Activated T-cell treated with anti-CD3 and anti-CD28 coated beads for 48 hours (primary cell): ENCODE data around the gene SNX33.
"Not testable (repeated sequence)": the region's sequence is repeated elsewhere in the genome, so short reads cannot be mapped to it uniquely, and the experiment has no call there.

Experiments used
- DNase-seq: peaks from one replicate; pipeline ENCODE4 v3.0.0-alpha.2; 2020; ENCODE audit warnings: low read depth

SNX33 gene

DNA sequence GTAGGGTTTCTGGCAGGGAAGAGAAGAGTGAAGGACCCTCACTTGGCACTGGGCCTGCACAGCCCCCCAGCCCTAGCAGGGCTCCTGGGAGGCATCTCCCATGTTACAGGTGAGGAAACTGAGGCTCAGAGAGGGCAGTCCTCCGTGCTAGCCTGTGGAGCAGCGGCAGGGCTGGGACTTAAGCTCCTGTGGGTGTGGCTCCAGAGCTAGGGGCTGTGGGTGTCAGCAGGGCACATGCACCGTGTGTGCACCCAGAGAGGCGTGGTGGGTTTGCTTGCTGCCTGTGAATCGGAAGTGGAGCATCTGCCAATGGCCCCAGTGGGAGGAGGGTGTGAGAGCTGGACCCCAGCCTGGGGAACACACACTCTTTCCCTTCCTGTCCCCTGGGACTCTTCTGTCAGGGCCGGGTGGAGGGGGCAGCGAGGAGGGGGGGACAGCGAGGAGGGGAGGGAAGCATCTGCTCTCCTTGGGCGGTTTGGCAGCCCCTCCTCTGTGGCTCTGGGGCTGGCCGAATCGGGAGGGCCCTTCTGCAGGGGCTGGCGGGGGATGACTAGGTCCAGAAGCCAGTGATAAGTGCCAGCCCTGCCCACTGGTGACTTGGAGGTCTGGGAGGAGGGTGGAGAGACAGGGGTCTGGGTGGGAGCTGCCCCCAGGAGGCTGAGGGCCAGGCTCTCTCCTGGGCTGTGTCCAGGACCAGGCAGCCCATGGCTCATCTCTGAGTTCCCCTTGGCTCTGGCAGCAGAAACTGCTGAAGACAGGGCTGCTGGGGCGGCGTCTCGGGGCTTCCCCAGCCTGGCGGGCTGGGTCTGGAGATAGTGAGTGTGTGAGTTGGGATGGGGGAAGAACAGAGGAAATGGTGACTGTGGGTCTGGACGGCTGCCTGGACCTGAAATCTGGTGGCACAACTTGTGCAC is 52.5 kb downstream of the SNX33 start:
- DNase-seq, result peak; percentile 12

DNA sequence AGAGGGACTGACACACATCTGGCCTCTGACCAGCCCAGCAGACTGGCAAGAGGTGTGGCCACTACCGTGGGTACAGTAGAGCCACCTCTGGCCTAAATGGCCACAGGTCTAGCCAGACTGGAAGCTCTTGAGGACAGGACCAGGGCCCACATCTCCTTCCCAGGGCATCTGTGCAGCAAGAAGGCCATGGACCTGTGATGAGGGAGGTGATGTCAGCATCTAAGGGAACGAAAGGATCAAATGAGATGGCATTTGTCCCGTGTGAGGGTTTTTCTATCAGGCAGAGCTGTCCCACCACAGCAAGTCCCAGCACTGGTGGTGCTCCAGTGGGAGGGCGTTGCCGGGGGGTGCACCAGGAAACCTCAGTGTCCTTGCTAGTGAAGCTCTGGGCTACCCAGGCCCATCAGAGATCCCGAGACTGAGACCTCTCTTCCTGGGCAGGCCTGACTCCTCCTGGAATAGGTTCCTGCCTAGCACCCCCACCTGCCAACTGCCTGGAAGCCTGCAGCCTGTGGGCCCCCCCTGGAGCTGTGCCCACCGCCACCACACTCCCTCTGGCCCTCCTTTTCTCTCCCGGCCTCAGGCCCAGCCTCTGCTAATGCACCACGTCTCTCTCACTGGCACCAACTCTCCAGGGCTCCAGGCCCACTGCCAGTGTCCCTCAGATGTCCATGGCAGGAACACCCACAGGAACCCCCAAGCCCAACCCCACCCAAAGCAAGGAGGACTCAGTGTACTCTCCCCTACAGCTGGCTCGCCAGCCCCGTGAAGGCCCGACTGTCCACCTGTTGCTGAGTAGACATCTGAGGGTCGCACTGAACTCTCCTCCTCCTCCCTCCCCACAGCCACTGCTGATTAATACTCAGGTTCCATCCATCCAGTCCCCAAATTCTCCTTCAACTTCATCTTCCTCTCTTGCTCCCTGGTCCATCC is 53.6 kb downstream of the SNX33 start:
- not testable (repeated sequence) for DNase-seq

DNA sequence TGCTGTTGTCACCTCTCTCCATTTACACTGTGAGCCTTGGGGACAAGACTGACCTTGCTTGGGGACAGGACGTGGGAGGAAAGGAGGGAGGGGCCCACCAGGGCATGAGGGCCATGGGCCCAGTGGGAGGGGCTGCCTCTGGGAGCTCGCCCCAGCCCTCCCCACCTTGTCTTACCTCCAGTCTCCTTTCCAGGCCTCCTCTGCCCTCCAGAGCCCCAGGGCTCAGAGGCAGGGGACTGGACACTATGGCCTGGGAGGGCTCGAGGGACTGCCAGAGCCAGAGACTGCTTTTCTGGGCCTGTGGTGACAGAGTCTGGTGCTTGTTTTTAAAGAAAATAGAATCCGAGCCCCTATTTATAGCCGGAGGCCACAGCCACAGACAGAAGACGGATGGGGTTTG is 54.7 kb downstream of the SNX33 start:
- DNase-seq, result no peak

DNA sequence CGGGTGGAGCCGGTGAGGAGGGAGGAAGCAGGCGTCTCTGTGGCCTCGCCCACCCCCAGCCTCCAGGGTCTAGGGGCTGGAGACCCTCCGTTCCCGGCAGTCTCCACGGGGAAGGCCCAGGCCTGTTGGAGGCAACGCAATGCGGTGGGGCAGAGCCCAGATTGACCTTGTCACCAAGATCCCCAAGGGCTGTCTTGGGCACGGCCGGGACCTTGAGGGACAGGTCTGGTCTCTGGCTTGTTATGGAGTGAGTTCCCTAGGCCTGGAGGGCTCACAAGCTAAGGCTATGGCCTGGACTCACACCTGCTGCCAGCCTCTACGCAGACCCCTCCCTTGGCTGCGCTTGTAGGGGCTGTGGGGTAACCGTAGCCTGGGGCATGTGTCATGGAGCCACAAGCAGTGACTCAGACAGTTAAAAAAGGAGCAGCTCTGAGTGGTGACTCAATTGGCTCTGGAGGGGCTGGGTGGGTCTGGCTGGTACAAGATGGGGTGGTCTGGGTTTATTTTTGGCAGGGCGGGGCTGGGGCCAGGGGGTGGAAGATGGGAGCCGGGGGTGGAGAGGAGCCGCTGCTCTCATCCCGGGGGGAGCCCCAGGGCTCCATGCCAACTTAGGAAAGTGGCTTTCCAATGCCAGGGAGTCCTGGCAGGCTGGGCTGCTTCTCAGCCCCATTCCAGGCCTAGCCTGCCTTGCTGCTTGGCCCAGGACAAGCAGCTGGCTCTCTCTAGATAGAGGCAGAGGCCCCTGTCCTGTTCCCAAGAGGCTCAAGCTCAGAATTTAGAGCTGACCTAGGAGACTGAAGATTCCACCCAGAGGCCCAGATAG is 55.9 kb downstream of the SNX33 start:
- DNase-seq, result not testable (repeated sequence)

DNA sequence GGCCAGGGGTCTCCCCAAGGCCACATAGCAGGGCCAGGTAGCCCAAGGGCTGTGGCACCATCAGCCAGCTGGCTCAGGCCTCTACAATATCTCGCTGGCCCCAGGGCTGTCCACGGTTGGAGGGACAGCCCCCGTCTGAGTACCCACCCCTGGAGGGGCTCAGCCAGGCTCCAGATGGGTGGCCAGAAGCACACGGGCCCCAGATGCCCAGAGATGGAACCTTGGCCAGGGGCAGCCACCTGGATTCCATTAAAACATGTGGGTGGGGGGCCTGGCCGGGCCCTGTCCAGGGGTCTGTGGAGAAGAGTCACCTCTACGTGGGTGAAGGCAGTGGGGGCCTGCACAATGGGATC is 56.5 kb downstream of the SNX33 start:
- no peak for DNase-seq

DNA sequence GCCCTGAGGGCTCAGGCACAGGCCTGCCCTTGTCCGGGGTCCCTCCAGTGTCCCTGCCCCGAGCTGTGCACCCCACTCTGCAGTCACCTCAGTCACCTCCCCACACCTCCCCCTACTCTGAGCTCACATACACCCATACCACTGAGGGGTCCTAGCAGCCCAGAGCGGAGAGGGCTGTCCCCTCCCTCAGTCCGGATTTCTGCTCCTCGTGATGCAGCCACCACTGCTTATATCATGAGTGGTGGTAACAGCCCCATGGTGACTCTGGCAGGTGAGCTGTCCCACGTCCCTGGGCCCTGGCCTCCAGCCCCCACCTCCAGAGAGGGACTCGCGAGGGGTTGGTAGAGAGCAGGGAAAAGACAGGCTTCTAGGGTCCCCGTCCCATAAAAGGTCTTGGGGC is 56.9 kb downstream of the SNX33 start:
- no peak for DNase-seq

DNA sequence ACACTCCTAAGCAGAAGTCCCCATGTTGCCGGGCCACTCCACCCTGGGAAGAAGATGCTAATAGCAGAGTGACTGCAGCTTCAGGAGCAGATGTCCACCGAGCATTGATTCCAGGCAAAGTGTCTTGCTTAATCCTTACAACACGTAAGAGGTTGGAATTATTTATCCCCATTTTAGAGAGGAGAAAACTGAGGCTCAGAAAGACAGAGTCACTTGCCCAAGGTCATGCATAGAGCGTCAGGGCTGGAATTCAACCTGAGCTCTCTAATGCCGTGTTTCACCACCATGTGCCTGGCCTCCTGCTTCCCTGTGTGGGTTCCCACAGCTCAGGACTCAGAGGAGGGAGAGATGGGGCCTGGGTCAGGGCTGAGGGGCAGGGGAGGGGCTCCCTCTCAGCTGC is 57.7 kb downstream of the SNX33 start:
- DNase-seq, result not testable (repeated sequence)

DNA sequence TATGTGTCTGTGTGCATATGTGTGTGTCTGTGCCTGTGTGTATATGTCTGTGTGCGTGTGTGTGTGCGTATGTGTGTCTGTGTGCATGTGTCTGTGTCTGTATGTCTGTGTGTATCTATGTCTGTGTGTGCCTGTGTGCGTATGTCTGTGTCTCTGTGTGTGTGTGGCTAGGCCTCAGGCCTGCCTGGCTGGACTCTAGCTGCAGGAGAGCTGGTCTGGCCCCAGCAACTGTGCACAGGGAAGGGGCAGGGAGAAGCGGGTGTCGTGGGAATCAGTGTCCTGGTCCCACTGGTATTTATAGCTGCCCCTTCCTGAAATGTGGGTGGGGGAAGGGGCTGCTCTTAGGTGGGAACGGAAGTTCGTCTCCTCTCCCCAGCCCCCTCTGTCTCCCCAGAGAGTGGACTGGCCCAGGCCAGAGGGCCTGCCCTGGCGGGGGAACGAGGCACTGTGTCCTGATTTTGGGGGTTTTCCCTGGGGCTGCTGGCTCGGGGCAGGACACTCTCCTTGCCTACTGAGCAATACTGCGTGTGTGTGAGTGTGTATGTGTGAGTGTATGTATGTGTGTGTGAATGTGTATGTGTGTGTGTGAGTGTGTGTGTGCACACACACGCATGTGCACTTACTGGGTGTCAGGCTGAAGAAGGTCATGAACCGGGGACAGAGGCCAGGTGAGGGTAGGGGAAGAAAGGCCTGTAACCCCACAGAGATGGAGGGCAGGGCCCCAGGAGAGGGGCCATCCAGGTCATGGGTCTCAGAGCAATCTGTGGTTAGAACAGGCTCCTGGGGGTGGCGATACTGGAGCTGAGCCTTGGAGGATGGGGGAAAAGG is 58.4 kb downstream of the SNX33 start:
- no peak for DNase-seq

DNA sequence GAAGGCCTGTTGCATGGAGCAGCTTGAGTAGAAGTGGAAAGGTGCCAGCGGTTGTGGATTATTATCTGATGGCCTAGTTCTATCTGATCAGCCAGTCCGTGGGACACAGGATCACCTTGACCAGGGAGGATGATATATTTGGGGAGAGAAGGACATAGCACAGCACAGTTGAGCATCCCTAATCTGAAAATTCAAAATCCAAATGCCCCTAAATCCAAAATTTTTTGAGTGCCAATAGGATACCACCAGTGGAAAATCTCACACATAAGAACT is 58.9 kb downstream of the SNX33 start:
- no peak for DNase-seq

DNA sequence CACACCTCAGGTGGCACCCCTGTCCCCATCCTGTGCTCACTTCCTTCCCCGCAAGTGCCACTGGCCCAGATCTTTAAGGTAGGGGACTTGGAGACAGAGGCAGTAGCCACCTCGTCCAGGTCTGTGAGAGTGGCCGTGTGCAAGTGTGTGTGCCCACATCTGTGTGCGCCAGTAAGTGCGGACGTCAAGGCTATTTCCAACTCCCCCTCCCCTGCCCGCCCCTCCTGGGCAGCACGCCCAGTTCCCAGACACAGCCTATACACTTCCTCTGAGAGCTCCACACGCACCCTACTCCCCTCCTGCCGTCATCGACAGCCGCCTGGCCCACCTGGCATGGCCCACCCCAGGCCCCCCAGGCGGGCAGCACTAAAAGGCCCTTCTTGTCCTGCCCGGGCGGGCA is 61.7 kb downstream of the SNX33 start:
- not testable (repeated sequence) for DNase-seq

DNA sequence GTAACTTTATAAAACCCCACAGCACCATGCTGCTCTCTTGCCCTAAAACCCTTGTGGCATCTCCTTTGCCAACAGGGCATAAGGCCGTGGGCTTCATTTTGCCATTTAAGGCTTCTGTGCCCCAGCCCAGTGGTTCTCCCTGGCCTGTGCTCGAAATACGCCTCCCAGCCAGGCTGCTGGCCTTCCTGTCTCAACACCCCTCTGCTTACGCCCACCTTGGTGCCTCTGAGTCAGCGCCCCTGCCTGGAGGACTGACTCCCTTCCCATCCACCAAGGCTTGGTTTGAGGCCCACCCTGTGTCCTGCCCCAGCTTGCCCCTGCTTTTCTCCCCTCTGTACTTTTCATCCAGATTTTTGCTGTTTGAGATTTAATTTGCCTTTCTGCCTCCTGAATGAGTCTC is 63.2 kb downstream of the SNX33 start:
- not testable (repeated sequence) for DNase-seq

DNA sequence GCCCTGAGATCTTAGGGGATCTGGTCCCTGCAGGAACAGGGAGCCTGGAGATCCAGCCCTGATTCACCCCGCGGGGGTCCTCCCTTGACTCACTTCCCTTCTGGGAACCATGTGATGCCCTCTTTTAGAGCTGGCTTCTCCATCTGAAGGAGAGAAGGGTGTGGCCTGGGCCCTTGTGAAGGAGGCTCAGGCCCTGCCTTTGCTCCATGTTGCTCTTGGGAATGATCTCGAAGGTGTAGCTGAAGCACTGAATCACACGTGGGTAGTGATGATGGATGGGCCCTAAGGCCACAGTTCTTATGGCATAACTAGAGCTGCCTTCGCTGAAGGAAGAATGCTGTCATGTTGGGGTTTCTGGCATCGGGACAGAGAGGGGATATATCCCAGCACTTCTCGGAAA is 63.8 kb downstream of the SNX33 start:
- not testable (repeated sequence) for DNase-seq
